Natural killer cell (primary cell): ENCODE measurements around the gene NPTXR. TPM values are rescaled to one million over a fixed set of nuclear protein-coding genes. Genes with fewer than 3 reads are reported as not detected.
A peak's percentile ranks its signal among the peaks of the same experiment; 100 is the strongest.

Source experiments
- ATAC-seq, 3 donors: fragments of 150-1000 bp in 2 of 3; fragments of 200-7000 bp in 1 of 3; cut with Tn5 transposase; 1 replicate in 1 of 3; 2 replicates in 2 of 3; pipeline ENCODE4 v1.10.0; 2021; ENCODE audit warnings: mild to moderate bottlenecking in 2 of 3, moderate library complexity in 2 of 3
- DNase-seq, 2 donors: peaks; one replicate each; pipeline versions ENCODE4 v3.0.0 to v3.0.0-alpha.2; 2013 to 2021; ENCODE audit warnings: mixed read lengths in 1 of 2
- H3K27ac ChIP-seq: one replicate; pipeline ENCODE4 v1.5.1; 2013; ENCODE audit warnings: mild to moderate bottlenecking, low read length
- H3K27me3 ChIP-seq: one replicate; pipeline ENCODE4 v1.6.1; 2013; ENCODE audit warnings: low read length; ENCODE audit not compliant: control insufficient read depth, insufficient read depth
- H3K36me3 ChIP-seq: one replicate; pipeline ENCODE4 v1.6.1; 2013; ENCODE audit warnings: low read length; ENCODE audit not compliant: control insufficient read depth, insufficient read depth
- H3K4me1 ChIP-seq: one replicate; pipeline ENCODE4 v1.6.1; 2013; ENCODE audit warnings: low read length; ENCODE audit not compliant: control insufficient read depth, insufficient read depth
- H3K4me3 ChIP-seq: one replicate; pipeline ENCODE4 v1.5.1; 2013; ENCODE audit warnings: low read length
- H3K9me3 ChIP-seq: one replicate; pipeline ENCODE4 v1.6.1; 2013; ENCODE audit warnings: low read length; ENCODE audit not compliant: control insufficient read depth, insufficient read depth
- H3K27ac Mint-ChIP-seq, 2 donors: one replicate each; pipeline ENCODE4 v1.8.0; 2022; ENCODE audit warnings: mild to moderate bottlenecking in 2 of 2, mixed read lengths in 2 of 2, moderate library complexity in 1 of 2
- H3K27me3 Mint-ChIP-seq, 2 donors: one replicate each; pipeline ENCODE4 v1.8.0; 2022; ENCODE audit warnings: low read depth in 2 of 2, mixed read lengths in 2 of 2
- H3K36me3 Mint-ChIP-seq: one replicate; pipeline ENCODE4 v1.8.0; 2022; ENCODE audit warnings: mixed read lengths
- H3K4me1 Mint-ChIP-seq, 2 donors: one replicate each; pipeline ENCODE4 v1.8.0; 2022; ENCODE audit warnings: mixed read lengths in 2 of 2
- H3K4me3 Mint-ChIP-seq: one replicate; pipeline ENCODE4 v1.8.0; 2022; ENCODE audit warnings: mild to moderate bottlenecking, moderate library complexity, mixed read lengths
- H3K9me3 Mint-ChIP-seq, 2 donors: one replicate each; pipeline ENCODE4 v1.8.0; 2022; ENCODE audit warnings: mixed read lengths in 2 of 2
- CTCF ChIP-seq: fragments of 200-600 bp; IDR thresholded peaks from one replicate; pipeline ENCODE4 v1.8.0; 2022; ENCODE audit warnings: antibody characterized with exemption
- WGBS: methylation state at CpG from one replicate; pipeline ENCODE4 v1.1.7; 2013; ENCODE audit warnings: missing lambda C conversion rate; ENCODE audit not compliant: insufficient coverage; 5-methylcytosine and 5-hydroxymethylcytosine counted together
- intact Hi-C: fragments of 100-400 bp; cut with micrococcal nuclease; formaldehyde crosslinking; loops from one replicate; pipeline ENCODE4 v1.14.2; 2022
- total RNA-seq, 4 donors: library from RNA; stranded (reverse); fragments of 120-200 nt in 1 of 4; gene quantifications; one replicate each; pipeline versions ENCODE4 v1.2.3 to v1.2.4, GENCODE V29; 2013 to 2022

Gene NPTXR
- total RNA-seq, 3 donors from 2014 or later (not counting 1 experiment from before 2014, with no cell fraction given) = 4.8 to 8.2 (median 6.1) TPM

DNA sequence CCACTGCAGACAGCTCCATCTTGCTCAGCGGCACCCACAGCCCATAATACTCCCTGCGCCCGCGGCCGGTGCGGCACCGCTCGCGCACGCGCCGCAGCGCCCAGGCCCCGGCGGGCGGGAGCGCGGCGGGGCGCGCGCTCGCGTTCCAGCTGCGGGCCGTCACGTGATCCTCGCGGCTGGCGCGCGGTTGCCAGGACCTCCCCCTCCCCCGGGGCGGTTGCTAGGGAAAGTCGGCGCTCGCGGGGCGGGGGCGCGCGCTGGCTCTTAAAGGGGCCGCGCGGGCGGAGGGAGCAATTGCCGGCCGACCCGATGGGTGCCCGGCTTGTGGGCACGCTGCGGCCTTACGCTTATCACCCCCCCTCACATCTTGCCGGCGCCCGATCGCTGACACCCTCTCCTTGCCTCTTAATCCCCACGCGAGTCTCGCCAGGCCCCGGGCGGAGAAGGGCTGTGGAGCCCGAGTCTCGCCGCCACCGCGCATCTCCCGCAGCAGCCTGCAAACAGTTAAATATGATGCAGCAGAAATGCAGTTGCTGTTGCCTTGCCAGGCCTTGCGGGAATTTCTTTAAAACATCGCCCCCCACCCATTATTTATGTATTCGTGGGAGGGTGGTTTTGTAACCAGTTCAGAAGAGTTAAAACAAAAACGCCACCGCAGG, 28.5 kb upstream of the NPTXR start, which contains the start of gene CBX6:
Gene CBX6, minus strand, starts transcription at position 45 of the 659 bp plus-strand sequence. Its CDS starts 26 bp downstream, at position 19.
- TF ChIP-seq CTCF = no peak
- intact Hi-C loops = loop anchor here (5.0 kb wide), 2 partner anchors 280 to 660 kb away; partner anchors contain the start of genes CBX7 and RPS19BP1
- WGBS = under 1% methylated on average over 71 of the region's 73 CpGs
- Histone ChIP-seq H3K9me3 (no peaks in the 10 kb centered on the region), H3K4me3 (peak within 1 kb of the TSS; percentile 58), H3K4me1 (peaks cover 50% of the 10 kb centered on the region), H3K27me3 (no peaks in the 10 kb centered on the region), H3K36me3 (peaks cover 12% of the 10 kb centered on the region), H3K27ac (peak within 1 kb of the TSS; percentile 64)
- H3K36me3 Mint-ChIP-seq = no peaks in the 10 kb centered on the region
- H3K4me3 Mint-ChIP-seq = peak within 1 kb of the TSS; percentile 87
- peak within 1 kb of the TSS; percentile 76 to 91 for H3K27ac Mint-ChIP-seq
- peak; percentile 96 to 97 for DNase-seq
- H3K4me1 Mint-ChIP-seq = peaks cover 26 to 45% of the 10 kb centered on the region in 2 donors
- ATAC-seq = peak; percentile 72 to 91 (median 84)
- no peaks in the 10 kb centered on the region for H3K9me3 Mint-ChIP-seq
- peaks cover 0 to 11% of the 10 kb centered on the region in 2 donors for H3K27me3 Mint-ChIP-seq

- intact Hi-C loops = loop anchor here (5.0 kb wide), 2 partner anchors 281 to 661 kb away; partner anchors contain the start of genes CBX7 and RPS19BP1
- H3K4me1 Mint-ChIP-seq = peaks cover 26 to 45% of the 10 kb centered on the region in 2 donors
- peaks cover 0 to 11% of the 10 kb centered on the region in 2 donors for H3K27me3 Mint-ChIP-seq
- 1% methylated on average over 70 of the region's 77 CpGs for whole genome bisulfite sequencing
- H3K9me3 Mint-ChIP-seq = no peaks in the 10 kb centered on the region
- Histone ChIP-seq H3K4me3 (peak overlapping the region; percentile 44), H3K27me3 (no peaks in the 10 kb centered on the region), H3K27ac (peak overlapping the region; percentile 46), H3K36me3 (peaks cover 12% of the 10 kb centered on the region), H3K9me3 (no peaks in the 10 kb centered on the region), H3K4me1 (peaks cover 50% of the 10 kb centered on the region)
- TF ChIP-seq CTCF = no peak
- H3K27ac Mint-ChIP-seq = peak overlapping the region; percentile 76 to 91
- H3K36me3 Mint-ChIP-seq = no peaks in the 10 kb centered on the region
- ATAC-seq (peak in 2 of 3 donors; percentile 7 to 9), DNase-seq (peak in 1 of 2 donors; percentile 55)
- peak overlapping the region; percentile 87 for H3K4me3 Mint-ChIP-seq
These were observed 27.7 kb upstream of the NPTXR start for GRCh38 chr22:38871360-38872171.

GRCh38 chr22:38870791-38871359, 27.0 kb upstream of the NPTXR start:
- Mint-ChIP-seq H3K27me3 (peaks cover 0 to 7% of the 10 kb centered on the region in 2 donors), H3K9me3 (no peaks in the 10 kb centered on the region), H3K27ac (peak overlapping the region; percentile 76 to 91), H3K4me3 (peak overlapping the region; percentile 87), H3K36me3 (no peaks in the 10 kb centered on the region), H3K4me1 (peaks cover 26 to 45% of the 10 kb centered on the region in 2 donors)
- Histone ChIP-seq H3K36me3 (peaks cover 14% of the 10 kb centered on the region), H3K27ac (peak overlapping the region; percentile 46), H3K9me3 (no peaks in the 10 kb centered on the region), H3K4me1 (peaks cover 50% of the 10 kb centered on the region), H3K27me3 (no peaks in the 10 kb centered on the region), H3K4me3 (peak overlapping the region; percentile 44)
- intact Hi-C loops = loop anchor here (5.0 kb wide), 2 partner anchors 281 to 661 kb away; partner anchors contain the start of genes CBX7 and RPS19BP1
- ATAC-seq (no peak), DNase-seq (peak in 1 of 2 donors; percentile 33)
- WGBS = 40% methylated on average over 1 of the region's 2 CpGs
- no peak for TF ChIP-seq CTCF
